Stromal cell of bone marrow (primary cell): ENCODE data around the gene KRTAP9-6.
A peak's percentile ranks its signal among the peaks of the same experiment; 100 is the strongest.
"Not testable (repeated sequence)": the region's sequence is repeated elsewhere in the genome, so short reads cannot be mapped to it uniquely, and the experiment has no call there.

Experiments
- DNase-seq: peaks from one replicate; pipeline ENCODE4 v3.0.0-alpha.2; 2012; ENCODE audit warnings: low read depth

Gene KRTAP9-6, protein sequence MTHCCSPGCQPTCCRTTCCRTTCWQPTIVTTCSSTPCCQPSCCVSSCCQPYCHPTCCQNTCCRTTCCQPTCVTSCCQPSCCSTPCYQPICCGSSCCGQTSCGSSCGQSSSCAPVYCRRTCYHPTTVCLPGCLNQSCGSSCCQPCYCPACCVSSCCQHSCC

DNA sequence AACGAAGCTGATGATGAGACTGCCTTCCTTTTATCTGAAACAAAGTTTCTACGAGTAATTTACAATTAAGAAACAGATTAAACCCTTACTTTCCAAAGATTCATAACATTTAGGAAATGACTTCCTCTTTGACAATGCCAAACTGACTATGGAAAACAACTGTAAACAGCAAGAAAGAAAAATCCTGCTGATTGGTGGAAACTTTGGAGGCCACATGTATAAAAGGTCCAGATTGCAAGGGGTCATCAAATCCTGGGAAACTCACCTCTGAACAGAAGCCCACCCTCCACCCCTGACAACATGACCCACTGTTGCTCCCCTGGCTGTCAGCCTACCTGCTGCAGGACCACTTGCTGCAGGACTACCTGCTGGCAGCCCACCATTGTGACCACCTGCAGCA lies at the start of gene KRTAP9-6:
Gene KRTAP9-6, plus strand, starts transcription at position 301 of the 400 bp plus-strand sequence. Its CDS starts 0 bp downstream, at position 301.
- DNase-seq = no peak

DNA sequence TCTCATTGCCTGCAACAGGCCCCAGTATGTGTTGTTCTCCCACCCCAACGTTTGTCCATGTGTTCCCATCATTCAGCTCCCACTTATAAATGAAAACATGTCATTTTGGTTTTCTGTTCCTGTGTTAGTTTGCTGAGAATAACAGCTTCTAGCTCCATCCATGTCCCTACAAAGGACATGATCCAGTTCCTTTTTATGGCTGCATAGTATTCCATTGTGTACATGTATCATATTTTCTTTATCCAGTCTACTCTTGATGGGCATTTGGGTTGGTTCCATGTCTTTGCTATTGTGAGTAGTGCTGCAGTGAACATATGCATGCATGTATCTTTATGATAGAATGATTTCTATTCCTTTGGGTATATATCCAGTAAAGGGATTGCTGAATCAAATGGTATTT lies 49.5 kb upstream of the KRTAP9-6 start:
- no peak for DNase-seq

DNA sequence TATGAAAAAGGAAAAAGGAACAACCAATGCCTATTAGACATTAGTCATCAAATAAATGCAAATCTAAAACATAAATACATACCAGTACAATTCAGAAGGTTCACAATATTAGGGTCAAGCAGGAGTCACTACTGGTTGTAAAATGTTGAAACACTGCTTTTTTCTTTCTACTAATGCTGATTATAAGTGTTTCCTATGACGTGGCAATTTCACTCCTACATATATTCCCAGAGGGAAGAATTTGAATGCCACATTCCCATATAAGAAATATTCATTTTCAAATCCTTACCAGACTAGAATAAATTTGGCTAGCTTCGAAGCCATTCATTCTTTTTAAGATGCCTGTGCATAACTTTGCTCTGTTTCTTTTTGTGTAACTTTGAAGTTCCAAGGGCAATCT lies 41.4 kb upstream of the KRTAP9-6 start:
- peak; percentile 1 for DNase-seq

DNA sequence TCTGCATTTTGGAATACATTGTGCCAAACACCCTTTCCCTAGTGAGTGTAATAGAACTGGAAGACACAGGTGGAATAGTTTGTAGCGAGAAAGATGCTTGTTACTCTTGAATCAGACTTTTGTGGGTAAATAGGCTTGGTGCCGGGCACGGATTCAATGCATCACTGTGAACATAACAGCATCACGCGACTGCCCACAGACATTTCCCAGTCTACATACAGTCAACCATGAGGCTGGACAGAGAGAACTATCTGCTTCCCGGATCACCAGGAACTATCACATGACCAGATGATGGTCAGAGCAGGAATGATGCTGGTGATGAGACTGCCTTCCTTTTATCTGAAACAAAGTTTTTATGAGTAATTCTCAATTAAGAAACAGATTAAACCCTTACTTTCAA lies 39.1 kb upstream of the KRTAP9-6 start:
- DNase-seq = no peak

DNA sequence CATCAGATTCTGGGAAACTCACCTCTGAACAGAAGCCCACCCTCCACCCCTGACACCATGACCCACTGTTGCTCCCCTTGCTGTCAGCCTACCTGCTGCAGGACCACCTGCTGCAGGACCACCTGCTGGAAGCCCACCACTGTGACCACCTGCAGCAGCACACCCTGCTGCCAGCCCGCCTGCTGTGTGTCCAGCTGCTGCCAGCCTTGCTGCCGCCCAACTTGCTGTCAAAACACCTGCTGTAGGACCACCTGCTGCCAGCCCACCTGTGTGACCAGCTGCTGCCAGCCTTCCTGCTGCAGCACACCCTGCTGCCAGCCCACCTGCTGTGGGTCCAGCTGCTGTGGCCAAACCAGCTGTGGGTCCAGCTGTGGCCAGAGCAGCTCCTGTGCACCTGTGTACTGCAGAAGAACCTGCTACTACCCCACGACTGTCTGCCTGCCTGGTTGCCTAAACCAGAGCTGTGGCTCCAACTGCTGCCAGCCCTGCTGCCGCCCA lies 38.5 kb upstream of the KRTAP9-6 start, which contains the start of gene KRTAP9-2:
Gene KRTAP9-2, plus strand, starts transcription at position 51 of the 498 bp plus-strand sequence. Its CDS starts 7 bp downstream, at position 58.
- DNase-seq = not testable (repeated sequence)

DNA sequence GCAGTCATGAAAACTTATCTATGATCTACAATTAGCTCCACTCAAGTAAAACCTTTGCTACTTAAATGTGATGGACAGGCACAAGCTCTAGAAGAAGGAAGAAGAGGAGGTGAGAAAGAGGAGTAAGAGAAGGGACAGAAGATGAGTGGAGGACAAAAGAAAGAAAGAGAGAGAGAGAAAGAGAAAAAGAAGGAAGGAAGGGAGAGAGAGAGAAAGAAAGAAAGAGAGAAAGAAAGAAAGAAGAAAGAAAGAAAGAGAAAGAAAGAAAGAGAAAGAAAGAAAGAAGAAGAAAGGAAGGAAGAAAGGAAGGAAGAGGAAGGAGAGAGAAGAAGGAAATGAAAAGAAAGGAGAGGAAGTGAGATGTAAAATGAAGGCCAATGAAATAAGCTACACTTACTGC lies 35.1 kb upstream of the KRTAP9-6 start:
- no peak for DNase-seq

DNA sequence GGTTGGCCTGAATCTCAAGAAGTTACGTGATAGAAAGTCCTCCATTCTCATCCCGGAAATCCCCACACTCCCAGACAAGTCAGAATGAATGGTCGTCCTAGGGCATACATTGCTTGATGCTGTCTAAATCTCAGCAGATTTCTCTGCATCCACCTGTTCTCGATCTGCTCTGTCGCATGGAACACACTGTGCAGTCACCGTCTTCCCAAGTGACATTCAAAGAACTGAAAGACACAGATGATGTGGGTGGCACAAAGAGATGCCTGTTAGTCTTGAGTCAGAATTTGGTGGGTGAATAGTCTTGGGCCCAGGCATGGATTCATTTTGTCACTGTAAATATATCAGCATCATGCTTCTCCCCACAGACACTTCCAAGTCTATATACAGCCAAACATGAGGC lies 33.4 kb upstream of the KRTAP9-6 start:
- DNase-seq = no peak

DNA sequence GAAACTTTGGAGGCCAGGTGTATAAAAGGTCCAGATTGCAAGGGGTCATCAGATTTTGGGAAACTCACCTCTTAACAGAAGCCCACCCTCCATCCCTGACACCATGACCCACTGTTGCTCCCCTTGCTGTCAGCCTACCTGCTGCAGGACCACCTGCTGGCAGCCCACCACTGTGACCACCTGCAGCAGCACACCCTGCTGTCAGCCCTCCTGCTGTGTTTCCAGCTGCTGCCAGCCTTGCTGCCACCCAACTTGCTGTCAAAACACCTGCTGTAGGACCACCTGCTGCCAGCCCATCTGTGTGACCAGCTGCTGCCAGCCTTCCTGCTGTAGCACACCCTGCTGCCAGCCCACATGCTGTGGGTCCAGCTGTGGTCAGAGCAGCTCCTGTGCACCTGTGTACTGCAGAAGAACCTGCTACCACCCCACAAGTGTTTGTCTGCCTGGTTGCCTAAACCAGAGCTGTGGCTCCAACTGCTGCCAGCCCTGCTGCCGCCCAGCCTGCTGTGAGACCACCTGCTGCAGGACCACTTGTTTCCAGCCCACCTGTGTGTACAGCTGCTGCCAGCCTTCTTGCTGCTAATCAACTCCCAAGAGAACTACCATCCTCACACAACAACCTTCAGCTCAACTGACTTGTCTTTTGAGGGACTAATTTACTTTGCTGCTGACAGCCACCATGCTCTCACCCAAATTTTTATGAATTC lies 32.6 kb upstream of the KRTAP9-6 start, which contains the start of gene KRTAP9-3:
Gene KRTAP9-3, plus strand, starts transcription at position 51 of the 707 bp plus-strand sequence. Its CDS starts 53 bp downstream, at position 104.
- DNase-seq = not testable (repeated sequence)

DNA sequence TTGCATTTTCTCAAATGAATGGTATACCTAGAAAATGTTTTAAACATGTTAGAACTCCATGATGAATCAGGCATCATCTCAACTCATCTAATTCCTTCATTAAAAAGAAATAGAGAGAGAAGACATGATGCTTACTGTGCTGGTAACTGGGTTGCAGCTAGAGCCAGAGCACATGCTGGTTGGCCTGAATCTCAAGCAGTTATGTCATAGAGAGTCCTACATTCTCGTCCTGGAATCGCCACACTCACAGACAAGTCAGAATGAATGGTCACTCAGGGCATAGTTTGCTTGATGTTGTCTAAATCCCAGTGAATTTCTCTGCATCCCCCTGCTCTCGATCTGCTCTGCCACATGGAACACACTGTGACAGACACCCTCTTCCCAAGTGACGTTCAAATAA lies 28.1 kb upstream of the KRTAP9-6 start:
- DNase-seq = not testable (repeated sequence)

DNA sequence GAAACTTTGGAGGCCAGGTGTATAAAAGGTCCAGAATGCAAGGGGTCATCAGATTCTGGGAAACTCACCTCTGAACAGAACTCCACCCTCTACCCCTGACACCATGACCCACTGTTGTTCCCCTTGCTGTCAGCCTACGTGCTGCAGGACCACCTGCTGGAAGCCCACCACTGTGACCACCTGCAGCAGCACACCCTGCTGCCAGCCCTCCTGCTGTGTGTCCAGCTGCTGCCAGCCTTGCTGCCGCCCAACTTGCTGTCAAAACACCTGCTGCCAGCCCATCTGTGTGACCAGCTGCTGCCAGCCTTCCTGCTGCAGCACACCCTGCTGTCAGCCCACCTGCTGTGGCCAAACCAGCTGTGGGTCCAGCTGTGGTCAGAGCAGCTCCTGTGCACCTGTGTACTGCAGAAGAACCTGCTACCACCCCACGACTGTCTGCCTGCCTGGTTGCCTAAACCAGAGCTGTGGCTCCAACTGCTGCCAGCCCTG lies 27.2 kb upstream of the KRTAP9-6 start, which contains the start of gene KRTAP9-8:
Gene KRTAP9-8, plus strand, starts transcription at position 51 of the 489 bp plus-strand sequence. Its CDS starts 53 bp downstream, at position 104.
- DNase-seq = not testable (repeated sequence)

DNA sequence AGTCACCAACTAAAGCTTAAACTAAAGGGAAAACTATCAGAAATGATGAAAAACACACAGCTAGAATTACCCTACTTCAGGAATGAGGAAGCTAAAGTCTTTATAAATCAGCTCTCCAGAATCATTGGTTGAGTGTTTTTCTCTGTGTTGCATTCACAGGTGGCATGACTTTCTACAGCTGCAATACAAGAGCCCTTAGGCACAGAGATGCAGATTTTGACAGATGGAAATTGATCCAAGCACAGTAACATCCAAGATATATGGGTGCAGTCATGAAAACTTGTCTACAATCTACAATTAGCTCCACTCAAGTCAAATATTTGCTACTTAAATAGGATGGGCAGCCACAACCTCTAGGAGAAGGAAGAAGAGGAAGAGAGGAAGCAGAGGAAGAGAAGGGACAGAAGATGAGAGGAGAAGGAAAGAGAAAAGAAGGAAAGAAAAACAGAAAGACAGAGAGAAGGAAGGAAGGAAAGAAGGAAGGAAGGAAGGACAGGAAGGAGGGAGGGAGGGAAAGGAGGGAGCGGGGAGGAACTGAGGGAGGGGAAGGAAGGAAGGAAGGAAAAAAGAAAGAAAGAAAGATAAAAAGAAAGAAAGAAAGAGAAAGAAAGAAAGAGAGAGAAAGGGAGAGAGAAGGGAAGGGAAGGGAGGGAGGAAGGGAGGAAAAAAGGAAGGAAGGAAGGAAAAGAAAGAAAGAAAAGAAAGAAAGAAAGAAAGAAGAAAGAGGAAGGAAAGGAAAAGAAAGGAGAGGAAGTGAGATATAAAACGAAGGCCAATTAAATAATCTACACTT lies 18.0 kb upstream of the KRTAP9-6 start:
- DNase-seq = not testable (repeated sequence)

DNA sequence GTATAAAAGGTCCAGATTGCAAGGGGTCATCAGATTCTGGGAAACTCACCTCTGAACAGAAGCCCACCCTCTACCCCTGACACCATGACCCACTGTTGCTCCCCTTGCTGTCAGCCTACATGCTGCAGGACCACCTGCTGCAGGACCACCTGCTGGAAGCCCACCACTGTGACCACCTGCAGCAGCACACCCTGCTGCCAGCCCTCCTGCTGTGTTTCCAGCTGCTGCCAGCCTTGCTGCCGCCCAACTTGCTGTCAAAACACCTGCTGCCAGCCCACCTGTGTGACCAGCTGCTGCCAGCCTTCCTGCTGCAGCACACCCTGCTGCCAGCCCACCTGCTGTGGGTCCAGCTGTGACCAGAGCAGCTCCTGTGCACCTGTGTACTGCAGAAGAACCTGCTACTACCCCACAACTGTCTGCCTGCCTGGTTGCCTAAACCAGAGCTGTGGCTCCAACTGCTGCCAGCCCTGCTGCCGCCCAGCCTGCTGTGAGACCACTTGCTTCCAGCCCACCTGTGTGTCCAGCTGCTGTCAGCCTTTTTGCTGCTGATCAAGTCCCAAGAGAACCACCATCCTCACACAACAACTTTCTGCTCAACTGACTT lies 15.4 kb upstream of the KRTAP9-6 start, which contains the start of gene KRTAP9-4:
Gene KRTAP9-4, plus strand, starts transcription at position 51 of the 604 bp plus-strand sequence. Its CDS starts 34 bp downstream, at position 85.
- not testable (repeated sequence) for DNase-seq

DNA sequence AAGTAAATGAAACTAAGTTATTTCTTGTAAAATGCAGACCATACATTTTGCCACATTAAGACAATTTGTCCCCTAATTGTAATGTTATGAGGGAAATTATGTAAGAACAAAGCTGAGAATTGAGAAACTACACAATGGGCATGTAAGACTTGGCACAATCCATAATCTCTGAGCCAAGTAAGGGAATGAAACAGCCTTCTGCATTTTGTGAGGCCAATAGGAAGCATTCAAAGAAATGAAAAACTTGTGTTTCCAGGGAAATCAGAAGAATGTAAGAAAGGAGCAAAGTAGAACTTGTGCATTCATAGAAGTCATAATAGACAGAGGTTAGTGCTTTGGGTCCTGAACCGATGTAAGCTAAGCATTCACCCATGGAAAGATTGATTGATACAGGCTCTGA lies 13.9 kb upstream of the KRTAP9-6 start:
- no peak for DNase-seq

DNA sequence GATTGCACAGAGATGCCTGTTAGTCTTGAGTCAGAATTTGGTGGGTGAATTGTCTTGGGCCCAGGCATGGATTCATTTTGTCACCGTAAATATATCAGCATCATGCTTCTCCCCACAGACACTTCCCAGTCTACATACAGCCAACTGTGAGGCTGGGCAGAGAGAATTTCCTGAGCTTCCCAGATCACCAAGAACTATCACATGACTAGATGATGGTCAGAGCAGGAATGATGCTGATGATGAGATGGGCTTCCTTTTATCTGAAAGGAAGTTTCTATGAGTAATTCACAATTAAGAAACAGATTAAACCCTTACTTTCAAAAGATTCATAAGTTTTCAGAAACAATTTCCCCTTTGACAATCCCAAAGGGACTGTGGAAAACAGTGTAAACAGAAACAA lies 10.3 kb upstream of the KRTAP9-6 start:
- peak; percentile 2 for DNase-seq

DNA sequence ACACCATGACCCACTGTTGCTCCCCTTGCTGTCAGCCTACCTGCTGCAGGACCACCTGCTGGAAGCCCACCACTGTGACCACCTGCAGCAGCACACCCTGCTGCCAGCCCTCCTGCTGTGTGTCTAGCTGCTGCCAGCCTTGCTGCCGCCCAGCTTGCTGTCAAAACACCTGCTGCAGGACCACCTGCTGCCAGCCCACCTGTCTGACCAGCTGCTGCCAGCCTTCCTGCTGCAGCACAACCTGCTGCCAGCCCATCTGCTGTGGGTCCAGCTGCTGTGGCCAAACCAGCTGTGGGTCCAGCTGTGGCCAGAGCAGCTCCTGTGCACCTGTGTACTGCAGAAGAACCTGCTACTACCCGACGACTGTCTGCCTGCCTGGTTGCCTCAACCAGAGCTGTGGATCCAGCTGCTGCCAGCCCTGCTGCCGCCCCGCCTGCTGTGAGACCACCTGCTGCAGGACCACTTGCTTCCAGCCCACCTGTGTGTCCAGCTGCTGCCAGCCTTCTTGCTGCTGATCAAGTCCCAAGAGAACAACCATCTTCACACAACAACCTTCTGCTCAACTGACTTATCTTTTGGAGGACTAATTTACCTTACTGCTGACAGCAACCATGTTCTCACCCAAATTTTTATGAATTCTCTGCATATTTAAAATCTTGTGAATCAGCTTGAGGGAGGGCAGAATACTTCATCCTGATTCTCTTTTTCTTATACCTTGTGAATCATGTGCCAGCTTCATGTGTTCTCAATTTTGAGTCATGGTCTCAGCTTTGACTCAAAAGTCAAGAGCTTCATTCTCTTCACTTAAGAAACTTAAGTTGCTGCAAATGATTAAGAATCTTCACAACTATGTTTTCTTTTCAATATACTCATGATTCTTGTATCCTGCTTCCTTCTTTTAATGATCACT lies 9.5 kb upstream of the KRTAP9-6 start, which contains the start of gene KRTAP9-9:
Gene KRTAP9-9, plus strand, starts transcription at position 4 of the 910 bp plus-strand sequence.
- not testable (repeated sequence) for DNase-seq

DNA sequence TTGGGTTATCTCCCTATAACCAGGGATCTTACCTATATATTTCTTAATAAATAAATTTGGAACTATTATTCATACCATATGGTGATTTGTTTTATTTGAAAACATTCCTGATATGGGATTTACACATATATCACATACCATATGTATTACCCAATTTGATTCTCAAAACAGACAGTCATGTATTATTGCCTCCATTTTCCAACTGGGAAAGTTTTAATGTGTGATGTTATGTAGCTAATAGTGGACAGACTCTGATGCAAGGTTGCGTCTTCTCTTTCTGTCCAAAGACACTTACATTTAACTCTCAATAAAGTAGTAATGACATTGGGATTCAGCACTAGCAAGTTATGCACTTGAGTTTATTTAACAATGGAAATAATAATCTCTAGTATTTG lies 8.9 kb upstream of the KRTAP9-6 start:
- no peak for DNase-seq

DNA sequence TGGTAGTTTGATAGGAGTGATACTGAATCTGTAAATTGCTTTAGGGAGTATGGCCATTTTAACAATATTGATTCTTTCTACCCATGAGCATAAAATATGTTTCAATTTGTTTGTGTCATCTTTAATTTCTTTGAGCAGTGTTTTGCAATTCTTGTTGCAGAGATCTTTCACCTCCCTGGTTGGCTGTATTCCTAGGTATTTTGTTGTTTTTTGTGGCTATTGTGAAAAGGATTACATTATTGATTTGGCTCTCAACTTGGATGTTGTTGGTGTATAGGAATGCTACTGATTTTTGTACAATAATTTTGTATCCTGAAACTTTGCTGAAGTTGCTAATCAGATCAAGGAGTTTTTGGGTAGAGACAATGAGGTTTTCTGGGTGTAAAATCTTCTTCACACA lies 6.8 kb upstream of the KRTAP9-6 start:
- DNase-seq = no peak

DNA sequence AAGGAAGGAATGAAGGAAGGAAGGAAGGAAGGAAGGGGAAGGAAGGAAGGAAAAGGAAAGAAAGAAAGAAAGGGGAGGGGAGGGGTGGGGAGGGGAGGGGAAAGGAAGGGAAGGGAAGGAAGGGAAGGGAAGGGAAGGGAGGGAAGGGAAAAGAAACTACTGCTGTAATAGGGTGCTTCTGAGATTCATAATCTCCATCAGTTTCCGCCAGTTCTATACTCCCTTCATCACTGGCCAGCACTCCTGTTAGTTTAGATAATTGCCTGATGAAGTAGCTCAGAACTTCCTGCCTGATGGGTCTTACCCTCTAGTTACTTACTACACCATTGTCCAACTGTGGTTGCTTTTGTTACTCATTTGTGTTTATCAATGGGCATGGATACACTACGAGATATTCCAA lies 2.0 kb upstream of the KRTAP9-6 start:
- DNase-seq = no peak

DNA sequence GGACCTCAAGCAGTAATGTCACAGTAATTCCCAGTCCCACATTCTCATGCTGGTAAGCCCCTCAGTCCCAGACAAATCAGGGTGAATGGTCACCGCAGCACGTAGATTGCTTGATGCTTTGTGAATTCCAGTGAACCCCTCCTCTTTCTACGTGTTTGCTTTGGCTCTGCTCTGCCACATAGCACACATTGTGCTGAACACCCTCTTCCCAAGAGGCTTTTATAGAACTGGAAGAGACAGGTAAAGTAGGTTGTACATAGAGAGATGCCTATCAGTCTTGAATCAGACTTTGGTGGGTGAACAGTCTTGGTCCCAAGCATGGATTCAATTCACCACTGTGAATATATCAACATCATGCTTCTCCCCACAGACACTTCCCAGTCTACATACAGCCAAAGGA lies 579 bp upstream of the KRTAP9-6 start:
- DNase-seq = no peak

DNA sequence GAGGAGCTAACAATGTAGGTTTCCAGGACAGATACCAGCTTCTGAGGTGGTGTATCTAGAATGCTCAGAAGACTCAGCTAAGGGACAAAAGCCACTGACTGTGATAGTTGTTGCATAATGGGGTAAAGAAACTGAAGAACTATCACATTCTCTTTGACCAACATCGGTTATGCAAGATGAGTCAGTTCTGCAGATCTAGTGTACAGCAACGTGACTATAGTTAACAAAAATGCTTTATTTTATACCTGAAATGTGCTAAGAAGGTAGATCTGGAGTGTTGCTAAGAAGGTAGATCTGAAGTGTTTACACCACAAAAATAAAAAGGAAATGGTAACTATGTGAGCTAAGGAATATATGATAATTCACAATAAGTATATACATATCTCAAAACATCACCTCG lies 2.5 kb downstream of the KRTAP9-6 start:
- no peak for DNase-seq
